ENCODE measurements around the gene H6PD. TPM values are rescaled to one million over a fixed set of nuclear protein-coding genes. Genes with fewer than 3 reads are reported as not detected.

The H6PD gene
- total RNA-seq, 2 experiments from 2014 or later: 7.5 to 7.8 TPM

- peaks cover 18% of the 10 kb centered on the region for H3K36me3 Mint-ChIP-seq (ENCODE audit: low read depth)
- no peaks in the 10 kb centered on the region for H3K27me3 Mint-ChIP-seq
- DNase-seq (no peak), ATAC-seq (no peak)
- H3K9me3 Mint-ChIP-seq: peaks cover 23% of the 10 kb centered on the region
- TF ChIP-seq, protein P1, sequence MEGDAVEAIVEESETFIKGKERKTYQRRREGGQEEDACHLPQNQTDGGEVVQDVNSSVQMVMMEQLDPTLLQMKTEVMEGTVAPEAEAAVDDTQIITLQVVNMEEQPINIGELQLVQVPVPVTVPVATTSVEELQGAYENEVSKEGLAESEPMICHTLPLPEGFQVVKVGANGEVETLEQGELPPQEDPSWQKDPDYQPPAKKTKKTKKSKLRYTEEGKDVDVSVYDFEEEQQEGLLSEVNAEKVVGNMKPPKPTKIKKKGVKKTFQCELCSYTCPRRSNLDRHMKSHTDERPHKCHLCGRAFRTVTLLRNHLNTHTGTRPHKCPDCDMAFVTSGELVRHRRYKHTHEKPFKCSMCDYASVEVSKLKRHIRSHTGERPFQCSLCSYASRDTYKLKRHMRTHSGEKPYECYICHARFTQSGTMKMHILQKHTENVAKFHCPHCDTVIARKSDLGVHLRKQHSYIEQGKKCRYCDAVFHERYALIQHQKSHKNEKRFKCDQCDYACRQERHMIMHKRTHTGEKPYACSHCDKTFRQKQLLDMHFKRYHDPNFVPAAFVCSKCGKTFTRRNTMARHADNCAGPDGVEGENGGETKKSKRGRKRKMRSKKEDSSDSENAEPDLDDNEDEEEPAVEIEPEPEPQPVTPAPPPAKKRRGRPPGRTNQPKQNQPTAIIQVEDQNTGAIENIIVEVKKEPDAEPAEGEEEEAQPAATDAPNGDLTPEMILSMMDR (IDR thresholded peaks at IDR 0.05): no peak
- no peak overlapping the region for H3K27ac Mint-ChIP-seq
- ChIA-PET POLR2A (no interaction called here), CTCF (no interaction called here)
- intact Hi-C loops (cut with micrococcal nuclease): no loop called here
- H3K4me3 Mint-ChIP-seq: no peak overlapping the region
- peaks cover 13% of the 10 kb centered on the region for H3K4me1 Mint-ChIP-seq (ENCODE audit: low read depth)
Observed at GRCh38 chr1:9258629-9259028, 24.1 kb downstream of the H6PD start.

DNA sequence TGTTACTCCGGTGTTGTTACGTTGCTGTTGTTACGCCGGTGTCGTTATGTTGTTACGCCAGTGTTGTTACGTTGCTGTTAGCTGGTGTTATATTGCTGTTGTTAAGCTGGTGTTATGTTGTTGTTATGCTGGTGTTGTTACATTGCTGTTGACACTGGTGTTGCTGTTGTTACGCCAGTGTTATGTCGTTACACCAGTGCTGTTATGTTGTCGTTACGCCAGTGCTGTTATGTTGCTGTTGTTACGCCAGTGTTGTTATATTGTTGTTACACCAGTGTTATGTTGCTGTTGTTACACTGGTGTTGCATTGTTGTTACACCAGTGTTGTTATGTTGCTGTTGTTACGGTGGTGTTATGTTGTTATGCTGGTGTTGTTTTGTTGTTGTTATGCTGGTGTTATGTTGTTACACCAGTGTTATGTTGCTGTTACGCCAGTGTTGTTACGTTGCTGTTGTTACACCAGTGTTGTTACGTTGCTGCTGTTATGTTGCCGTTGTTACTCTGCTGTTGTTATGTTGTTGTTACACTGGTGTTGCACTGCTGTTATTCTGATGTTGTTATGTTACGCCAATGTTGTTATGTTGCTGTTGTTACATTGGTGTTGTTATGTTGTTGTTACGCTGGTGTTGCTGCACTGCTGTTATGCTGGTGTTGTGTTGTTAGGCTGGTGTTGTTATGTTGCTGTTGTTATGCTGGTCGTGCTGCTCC, 25.6 kb downstream of the H6PD start:
- H3K4me1 Mint-ChIP-seq (ENCODE audit: low read depth): peaks cover 13% of the 10 kb centered on the region
- POLR2A ChIA-PET: no interaction called here
- CTCF ChIA-PET: no interaction called here
- TF ChIP-seq, protein P1 (IDR thresholded peaks at IDR 0.05): no peak
- DNase-seq (no peak), ATAC-seq (no peak)
- peaks cover 18% of the 10 kb centered on the region for H3K36me3 Mint-ChIP-seq (ENCODE audit: low read depth)
- no peak overlapping the region for H3K4me3 Mint-ChIP-seq
- H3K27me3 Mint-ChIP-seq: no peaks in the 10 kb centered on the region
- H3K9me3 Mint-ChIP-seq: peaks cover 23% of the 10 kb centered on the region
- no peak overlapping the region for H3K27ac Mint-ChIP-seq
- intact Hi-C loops (cut with micrococcal nuclease): no loop called here

- ATAC-seq (no peak), DNase-seq (no peak)
- no peak overlapping the region for H3K27ac Mint-ChIP-seq
- peaks cover 23% of the 10 kb centered on the region for H3K9me3 Mint-ChIP-seq
- POLR2A ChIA-PET: no interaction called here
- peaks cover 18% of the 10 kb centered on the region for H3K36me3 Mint-ChIP-seq (ENCODE audit: low read depth)
- no peaks in the 10 kb centered on the region for H3K27me3 Mint-ChIP-seq
- H3K4me3 Mint-ChIP-seq: no peak overlapping the region
- TF ChIP-seq, protein P1 (IDR thresholded peaks at IDR 0.05): no peak
- H3K4me1 Mint-ChIP-seq (ENCODE audit: low read depth): peaks cover 13% of the 10 kb centered on the region
- intact Hi-C loops (cut with micrococcal nuclease): no loop called here
- CTCF ChIA-PET: interaction anchor here (0.9 kb wide), 1 partner anchor 194 kb away, joined by 3 read pairs; no protein-coding TSS in a partner anchor
Observed at GRCh38 chr1:9261496-9261895, 26.9 kb downstream of the H6PD start.

DNA sequence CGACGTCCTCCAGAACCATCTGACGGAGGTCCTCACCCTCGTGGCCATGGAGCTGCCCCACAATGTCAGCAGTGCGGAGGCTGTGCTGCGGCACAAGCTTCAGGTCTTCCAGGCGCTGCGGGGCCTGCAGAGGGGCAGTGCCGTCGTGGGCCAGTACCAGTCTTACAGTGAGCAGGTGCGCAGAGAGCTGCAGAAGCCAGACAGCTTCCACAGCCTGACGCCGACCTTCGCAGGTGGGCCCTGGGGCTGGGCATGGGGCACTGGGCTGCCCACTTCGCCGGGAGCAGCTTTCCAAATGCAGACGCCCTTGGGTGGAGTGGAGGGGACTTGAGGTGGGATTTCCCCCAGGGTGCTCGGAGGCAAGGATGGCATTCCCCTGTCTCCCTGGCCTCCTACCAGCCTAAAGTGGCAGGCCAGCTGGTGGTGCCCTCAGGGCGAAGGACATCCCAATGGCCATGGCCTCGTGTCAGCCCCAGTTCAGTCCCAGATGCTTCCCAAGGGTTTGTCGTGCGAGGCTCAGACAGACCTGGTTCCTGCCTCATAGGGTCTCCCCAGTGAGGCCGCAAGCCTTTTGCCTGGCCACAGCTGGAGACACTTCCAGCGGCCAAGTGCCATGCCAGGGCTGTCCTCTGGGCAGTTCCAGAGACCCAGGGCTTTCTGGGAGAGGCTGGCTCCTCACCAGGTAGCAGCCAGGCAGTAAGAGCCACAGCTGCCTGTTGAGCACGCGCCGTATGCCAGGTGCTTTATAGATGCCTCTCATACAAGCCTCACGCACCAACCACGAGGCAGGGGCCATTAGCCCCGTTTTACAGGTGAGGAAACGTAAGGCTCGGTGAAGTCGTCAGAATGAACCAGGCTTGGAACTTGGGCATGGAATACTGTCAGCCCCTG, 27.8 kb downstream of the H6PD start:
- ATAC-seq: no peak

More for the DNA sequence above, 27.8 kb downstream of the H6PD start:
- intact Hi-C loops (cut with micrococcal nuclease): no loop called here
- CTCF ChIA-PET: interaction anchor here (0.9 kb wide), 1 partner anchor 193 kb away, joined by 3 read pairs; no protein-coding TSS in a partner anchor
- Mint-ChIP-seq H3K27me3 (no peaks in the 10 kb centered on the region), H3K27ac (no peak overlapping the region), H3K36me3 (ENCODE audit: low read depth) (peaks cover 18% of the 10 kb centered on the region), H3K9me3 (peaks cover 23% of the 10 kb centered on the region), H3K4me3 (no peak overlapping the region), H3K4me1 (ENCODE audit: low read depth) (peaks cover 13% of the 10 kb centered on the region)
- POLR2A ChIA-PET: interaction anchor here (1.2 kb wide), 1 partner anchor 14 kb away, joined by 3 read pairs; no protein-coding TSS in a partner anchor
- TF ChIP-seq, protein P1 (IDR thresholded peaks at IDR 0.05): no peak
- no peak for DNase-seq
